NCI-H1694 treated with DMSO at 0.1 percent for 48 hours (cell line): ENCODE data around the gene ADAM30.

Experiments used
- DNase-seq: peaks from one replicate; lab custom pipeline; 2025; lab: John Stamatoyannopoulos, UW

ADAM30 gene

GRCh38 chr1:119908661-119909060 lies 12.3 kb upstream of the ADAM30 start:
- DNase-seq, result peak; percentile 25

- DNase-seq, result no peak
Observed at GRCh38 chr1:119906927-119907652, 10.8 kb upstream of the ADAM30 start.

GRCh38 chr1:119903443-119903835 lies 7.1 kb upstream of the ADAM30 start:
- no peak for DNase-seq

DNA sequence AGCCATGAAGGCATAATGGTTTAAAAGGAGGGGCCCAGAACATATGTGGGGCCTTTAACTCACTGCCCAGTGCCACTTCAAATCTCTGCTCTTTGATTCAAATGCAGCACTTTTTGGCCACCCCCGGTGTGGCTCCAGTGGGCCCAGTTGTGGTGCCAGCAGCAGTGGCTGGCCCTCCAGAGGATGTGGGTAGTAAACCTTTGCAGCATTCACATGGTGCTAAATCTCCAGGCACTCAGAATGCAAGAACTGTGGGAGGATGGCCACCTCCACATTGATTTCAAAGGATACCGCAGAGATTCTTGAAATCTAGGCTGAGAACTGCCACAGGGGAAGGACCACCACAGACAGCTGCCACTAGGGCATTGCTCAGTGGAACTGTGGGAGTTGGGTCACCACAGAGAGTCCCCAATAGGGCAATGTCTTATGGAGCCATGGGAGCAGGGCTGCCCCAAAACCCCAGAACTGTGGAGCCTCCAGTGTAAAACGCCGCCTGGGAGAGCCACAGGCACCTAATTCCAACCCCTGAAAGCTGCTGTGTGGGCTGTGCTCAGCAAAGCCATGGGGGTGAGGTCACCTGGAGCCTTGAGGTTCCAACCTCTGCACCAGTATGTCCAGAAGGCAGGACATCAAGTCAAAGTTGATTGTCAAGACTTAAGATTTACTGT lies 6.6 kb upstream of the ADAM30 start:
- no peak for DNase-seq

GRCh38 chr1:119898981-119899720 lies 2.8 kb upstream of the ADAM30 start:
- DNase-seq, result no peak

GRCh38 chr1:119898530-119898929 lies 2.2 kb upstream of the ADAM30 start:
- DNase-seq, result no peak

DNA sequence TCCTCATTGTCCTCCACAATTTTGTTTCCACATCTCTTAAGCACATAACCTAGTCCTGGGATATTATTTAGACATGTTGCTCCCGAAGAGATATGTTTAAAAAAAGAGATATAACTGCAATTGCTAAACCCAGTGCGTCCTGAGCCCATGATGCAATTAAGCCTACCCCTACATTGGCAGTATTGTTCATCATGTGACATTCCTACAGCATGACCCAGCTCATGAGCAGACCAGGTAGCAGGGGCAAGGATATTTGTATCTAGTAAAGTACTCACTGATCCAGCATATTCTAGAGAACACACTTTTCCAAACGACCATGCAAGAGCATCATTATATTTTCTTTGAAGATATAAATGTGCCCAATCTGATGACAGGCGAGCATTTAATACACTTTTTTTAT lies 1.2 kb downstream of the ADAM30 start:
- no peak for DNase-seq

DNA sequence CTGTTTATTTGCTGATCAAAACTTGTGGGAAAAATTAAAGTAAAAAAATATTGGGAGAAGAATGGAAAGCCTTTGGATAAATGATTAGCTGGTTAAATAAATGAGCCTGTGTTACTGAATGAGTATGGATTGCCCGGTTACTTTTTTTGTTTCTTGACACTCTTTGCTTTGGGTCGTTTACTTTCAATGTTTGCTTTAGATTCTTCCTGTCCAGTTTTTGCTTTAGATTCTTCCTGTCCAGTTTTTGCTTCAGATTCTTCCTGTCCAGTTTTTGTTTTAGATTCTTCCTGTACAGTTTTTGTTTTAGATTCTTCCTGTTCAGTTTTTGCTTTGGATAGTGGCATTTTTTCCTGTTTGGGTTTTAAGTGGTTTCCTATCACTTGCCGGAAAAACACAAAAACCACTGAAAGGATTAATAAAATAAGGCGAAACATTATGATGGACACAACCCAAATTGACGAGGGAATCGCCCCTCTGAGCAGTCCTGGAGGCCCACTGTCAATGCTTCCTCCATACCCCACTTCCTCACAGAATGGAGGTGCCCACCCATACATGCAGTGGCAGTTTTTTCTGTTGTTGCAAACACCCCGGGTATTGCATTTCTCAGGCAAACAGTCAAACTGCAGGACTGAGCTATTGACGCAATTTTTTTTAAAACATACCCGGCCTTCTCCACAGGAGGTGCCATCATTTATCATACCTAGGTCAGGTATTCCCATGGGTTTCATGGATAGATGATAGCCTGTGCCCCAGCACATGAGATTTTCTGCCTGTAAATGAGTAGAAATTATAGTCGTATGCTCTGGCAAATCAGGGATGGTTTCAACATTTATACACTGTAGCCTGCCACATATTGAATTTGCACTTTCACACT lies 2.3 kb downstream of the ADAM30 start:
- no peak for DNase-seq

- DNase-seq, result no peak
Observed at GRCh38 chr1:119893238-119893791, 3.0 kb downstream of the ADAM30 start.

DNA sequence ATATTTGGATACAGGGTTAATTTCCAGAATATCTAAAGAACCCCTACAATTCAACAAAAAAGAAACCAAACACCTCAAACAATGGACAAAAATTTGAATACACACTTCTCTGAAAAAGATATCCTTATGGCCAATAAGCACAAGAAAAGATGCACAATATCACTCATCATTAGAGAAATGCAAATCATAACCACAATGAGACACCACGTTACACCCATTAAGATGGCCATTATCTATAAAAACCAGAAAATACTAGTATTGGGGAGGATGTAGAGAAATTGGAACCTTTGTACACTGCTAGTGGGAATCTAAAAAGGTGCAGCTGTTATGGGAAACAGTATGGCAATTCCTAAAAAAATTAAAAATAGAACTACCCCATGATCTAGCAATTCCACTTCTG lies 4.9 kb downstream of the ADAM30 start:
- DNase-seq, result no peak

GRCh38 chr1:119888476-119888875 lies 7.8 kb downstream of the ADAM30 start:
- DNase-seq, result no peak

- no peak for DNase-seq
Observed at GRCh38 chr1:119887427-119887826, 8.9 kb downstream of the ADAM30 start.

DNA sequence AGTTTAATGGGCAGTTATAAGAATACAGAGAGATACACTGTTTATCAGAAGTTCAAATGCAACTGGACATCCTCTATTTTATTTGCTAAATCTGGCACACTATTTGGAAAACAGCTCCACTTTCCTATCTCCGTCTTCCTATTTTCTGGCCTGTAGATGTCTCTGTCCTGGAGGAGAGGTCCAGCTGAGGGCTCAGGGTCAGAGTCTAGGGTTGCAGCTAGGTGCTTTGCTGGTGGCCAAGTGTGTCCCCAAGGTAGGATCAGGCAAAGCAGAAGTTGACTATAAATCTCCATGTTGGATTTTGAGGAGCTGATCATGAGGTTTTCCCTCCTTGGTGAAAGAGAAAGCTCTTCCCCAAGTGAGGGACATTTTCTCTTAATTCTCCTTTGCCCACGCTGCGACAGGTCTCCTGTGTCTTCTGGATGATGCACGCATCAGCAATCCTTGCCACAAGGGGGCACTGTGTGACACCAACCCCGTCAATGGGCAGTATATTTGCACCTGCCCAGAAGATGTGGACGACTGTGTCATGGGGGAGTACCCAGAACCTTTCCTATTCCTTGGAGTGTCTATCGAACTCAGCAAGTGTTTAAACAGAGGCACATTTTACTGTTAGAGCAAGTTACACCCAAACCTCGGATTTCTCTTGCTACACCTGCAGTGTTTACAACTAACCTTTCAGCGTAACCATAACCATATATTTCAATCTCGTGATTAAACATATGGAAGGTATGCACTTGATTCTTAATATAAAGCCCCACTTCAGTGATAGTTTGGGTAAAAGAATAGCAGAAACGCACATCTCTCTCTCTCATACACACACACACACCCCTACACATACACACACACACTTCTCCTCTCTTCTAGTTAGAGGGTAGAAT lies 10.2 kb downstream of the ADAM30 start:
- no peak for DNase-seq

GRCh38 chr1:119884711-119885110 lies 11.6 kb downstream of the ADAM30 start:
- DNase-seq, result no peak

- no peak for DNase-seq
Observed at GRCh38 chr1:119883826-119884225, 12.5 kb downstream of the ADAM30 start.

- DNase-seq, result no peak
Observed at GRCh38 chr1:119882132-119883049, 13.9 kb downstream of the ADAM30 start.

DNA sequence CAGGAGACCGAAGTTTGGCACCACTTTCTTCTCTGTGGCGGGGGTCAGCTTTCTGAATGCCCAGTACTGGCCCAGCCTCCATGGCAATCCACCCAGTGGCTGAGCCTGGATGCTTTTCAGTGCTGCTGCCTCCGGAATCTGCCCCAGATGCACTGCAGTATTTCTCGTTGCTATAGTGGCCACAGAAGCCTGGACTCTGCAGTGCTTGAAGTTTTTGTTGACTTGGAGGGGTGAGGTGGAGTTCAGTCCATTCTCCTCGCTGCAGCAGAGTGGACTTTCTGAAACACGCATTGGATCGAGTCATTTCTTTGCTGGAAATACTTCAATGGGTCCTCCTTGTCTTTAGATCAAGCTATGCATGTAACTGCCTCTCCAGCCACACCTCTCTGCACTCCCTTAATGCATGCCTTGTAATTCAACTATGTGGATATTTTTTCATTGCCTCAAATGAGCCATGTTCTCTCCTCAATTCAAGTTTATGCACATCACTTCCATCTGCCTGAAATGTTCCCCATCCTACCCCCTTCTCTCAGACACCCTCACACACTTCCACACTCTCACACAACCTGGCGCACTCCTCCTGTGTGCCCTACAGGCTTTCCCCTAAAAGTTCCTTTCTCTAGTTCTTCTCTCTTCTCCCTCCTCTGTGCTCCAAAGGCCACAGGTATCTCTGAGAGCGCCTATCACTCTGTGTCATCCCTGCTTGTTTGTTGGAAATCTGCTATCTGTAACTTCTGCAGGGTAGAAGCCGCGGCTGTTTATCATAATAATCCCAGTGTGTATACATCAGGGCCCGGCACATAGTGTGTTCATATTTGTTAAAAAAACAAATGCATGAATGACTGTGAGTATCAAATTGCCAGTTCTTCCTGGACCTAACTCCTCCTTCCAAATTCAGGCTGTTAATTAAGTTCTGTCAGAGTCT lies 16.5 kb downstream of the ADAM30 start:
- DNase-seq, result no peak

DNA sequence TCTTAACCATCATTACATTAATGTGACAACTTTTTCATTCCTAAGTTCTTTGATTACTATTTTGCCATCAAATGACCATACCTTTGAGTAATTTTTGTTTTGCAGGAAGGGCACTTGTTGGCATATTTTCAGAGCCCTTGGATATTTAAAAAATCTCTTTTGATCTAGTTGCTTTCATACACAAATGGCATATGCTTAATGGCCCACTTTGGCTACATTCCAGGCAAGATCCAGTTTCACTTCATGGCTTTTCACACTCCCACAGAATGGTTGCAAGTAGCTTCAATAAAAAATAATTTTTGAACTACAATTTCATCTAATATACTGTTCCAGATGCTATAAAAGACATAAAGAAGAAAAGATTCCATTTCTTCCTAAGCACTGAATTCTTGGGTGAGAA lies 18.1 kb downstream of the ADAM30 start:
- DNase-seq, result peak; percentile 73

GRCh38 chr1:119874186-119874585 lies 22.1 kb downstream of the ADAM30 start:
- no peak for DNase-seq
